Psoas muscle (tissue), 8 donors: ENCODE data around the gene DNAJB1. TPM values are rescaled to one million over a fixed set of nuclear protein-coding genes. Genes with fewer than 3 reads are reported as not detected.

Experiments used
- ATAC-seq, 4 donors: fragments of 200-7000 bp; cut with Tn5 transposase; one replicate each; pipeline ENCODE4 v1.9.1; 2020; ENCODE audit warnings: moderate library complexity in 3 of 4, mild to moderate bottlenecking in 2 of 4
- DNase-seq, 2 donors: peaks; one replicate each; pipeline ENCODE4 v3.0.0-alpha.2; 2020
- H3K27ac ChIP-seq: fragments of 200-600 bp; one replicate; pipeline ENCODE4 v1.8.0; 2022
- H3K27me3 ChIP-seq, 3 donors: fragments of 200-600 bp in 1 of 3; one replicate each; pipeline versions ENCODE4 v1.6.1 to v1.8.0; 2013 to 2022; ENCODE audit warnings: low read length in 2 of 3, mild to moderate bottlenecking in 2 of 3, moderate library complexity in 1 of 3; ENCODE audit not compliant: insufficient read depth in 3 of 3
- H3K36me3 ChIP-seq, 2 donors: fragments of 200-600 bp in 1 of 2; one replicate each; pipeline versions ENCODE4 v1.6.1 to v1.8.0; 2013 to 2022; ENCODE audit warnings: low read depth in 1 of 2, mild to moderate bottlenecking in 1 of 2, moderate library complexity in 1 of 2; ENCODE audit not compliant: insufficient read depth in 1 of 2
- H3K4me1 ChIP-seq: fragments of 200-600 bp; one replicate; pipeline ENCODE4 v1.8.0; 2022
- H3K4me3 ChIP-seq: fragments of 200-600 bp; one replicate; pipeline ENCODE4 v1.8.0; 2022; ENCODE audit warnings: mild to moderate bottlenecking
- H3K9me3 ChIP-seq: fragments of 200-600 bp; one replicate; pipeline ENCODE4 v1.8.0; 2022
- WGBS, 3 donors: extraction: QIAGEN DNeasy Blood & Tissue Kit; methylation state at CpG; one replicate each; pipeline versions ENCODE4 v1.1.6 to v1.1.7; 2013; 5-methylcytosine and 5-hydroxymethylcytosine counted together
- intact Hi-C, 2 donors: fragments of 100-400 bp; cut with DNase I; formaldehyde crosslinking; loops; one replicate each; pipeline versions ENCODE4 v1.11.0 to v1.14.2; 2022
- polyA plus RNA-seq, 3 donors: library from polyadenylated mRNA; stranded (reverse); fragments of 200-250 nt; gene quantifications; one replicate each; pipeline ENCODE4 v1.2.3, GENCODE V29; 2013
- total RNA-seq, 4 donors: library from RNA; stranded (reverse); fragmentation: NEBNext Ultra II Directional in 2 of 4; extraction: Animal tissue kit (Norgen Biotek cat#: 25700) in 2 of 4; gene quantifications; one replicate each; pipeline versions ENCODE4 v1.2.1 to v1.2.4, GENCODE V29; 2021 to 2023
- TF ChIP-seq, protein P1 (sequence below): fragments of 200-600 bp; IDR thresholded peaks from one replicate; pipeline ENCODE4 v1.8.0; 2022; ENCODE audit warnings: antibody characterized with exemption
- donor health status: healthy with polysubstance abuse.
- donor health status: DM: no; HTN: no; CAD: no; lungs with moderate emphysema.
- donor health status: Bipolar disorder and iron deficiency.
- donor health status: healthy.
- donor health status: DM: yes; HTN: yes; CAD: no.
- donor health status: DM: no; HTN: no; CAD: no.
- donor health status: DM: no; HTN: no; CAD: no.
- donor health status: DM: yes; HTN: yes; CAD: no.

DNAJB1 gene
- total and polyA plus RNA-seq, 7 donors, result 20.8 to 105 (median 32.6) TPM

DNA sequence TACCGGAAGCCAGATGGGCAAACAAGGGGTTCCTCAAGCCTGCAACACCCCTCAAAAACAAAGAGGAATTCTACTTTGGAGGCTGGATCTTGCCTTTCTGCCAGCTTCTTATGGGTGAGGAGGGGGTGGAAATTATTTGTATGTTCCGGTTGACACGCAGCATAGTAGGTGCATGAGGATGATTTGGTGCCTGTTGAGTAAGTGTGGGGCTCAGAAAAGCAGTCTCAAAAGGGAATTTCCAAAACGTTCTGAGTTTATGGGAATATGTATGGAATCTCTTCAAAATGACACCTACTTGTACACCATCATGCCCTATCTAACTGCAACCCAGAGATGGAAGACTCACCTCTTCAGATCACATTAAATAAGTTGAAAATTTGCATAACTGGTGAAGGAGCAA is 8.2 kb upstream of the DNAJB1 start:
- no peaks in the 10 kb centered on the region for H3K9me3 ChIP-seq
- intact Hi-C loops, result no loop called here
- TF ChIP-seq, protein P1, sequence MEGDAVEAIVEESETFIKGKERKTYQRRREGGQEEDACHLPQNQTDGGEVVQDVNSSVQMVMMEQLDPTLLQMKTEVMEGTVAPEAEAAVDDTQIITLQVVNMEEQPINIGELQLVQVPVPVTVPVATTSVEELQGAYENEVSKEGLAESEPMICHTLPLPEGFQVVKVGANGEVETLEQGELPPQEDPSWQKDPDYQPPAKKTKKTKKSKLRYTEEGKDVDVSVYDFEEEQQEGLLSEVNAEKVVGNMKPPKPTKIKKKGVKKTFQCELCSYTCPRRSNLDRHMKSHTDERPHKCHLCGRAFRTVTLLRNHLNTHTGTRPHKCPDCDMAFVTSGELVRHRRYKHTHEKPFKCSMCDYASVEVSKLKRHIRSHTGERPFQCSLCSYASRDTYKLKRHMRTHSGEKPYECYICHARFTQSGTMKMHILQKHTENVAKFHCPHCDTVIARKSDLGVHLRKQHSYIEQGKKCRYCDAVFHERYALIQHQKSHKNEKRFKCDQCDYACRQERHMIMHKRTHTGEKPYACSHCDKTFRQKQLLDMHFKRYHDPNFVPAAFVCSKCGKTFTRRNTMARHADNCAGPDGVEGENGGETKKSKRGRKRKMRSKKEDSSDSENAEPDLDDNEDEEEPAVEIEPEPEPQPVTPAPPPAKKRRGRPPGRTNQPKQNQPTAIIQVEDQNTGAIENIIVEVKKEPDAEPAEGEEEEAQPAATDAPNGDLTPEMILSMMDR, result no peak
- no peak overlapping the region for H3K27ac ChIP-seq
- no peaks in the 10 kb centered on the region for H3K27me3 ChIP-seq
- WGBS, 3 donors, result 70 to 74% (median 72%) methylated on average over 4 of the region's 4 CpGs
- H3K4me3 ChIP-seq, result no peak overlapping the region
- peaks cover 3 to 29% of the 10 kb centered on the region in 2 donors for H3K36me3 ChIP-seq
- peaks cover 10% of the 10 kb centered on the region for H3K4me1 ChIP-seq
- no peak for DNase-seq
- ATAC-seq, result no peak

DNA sequence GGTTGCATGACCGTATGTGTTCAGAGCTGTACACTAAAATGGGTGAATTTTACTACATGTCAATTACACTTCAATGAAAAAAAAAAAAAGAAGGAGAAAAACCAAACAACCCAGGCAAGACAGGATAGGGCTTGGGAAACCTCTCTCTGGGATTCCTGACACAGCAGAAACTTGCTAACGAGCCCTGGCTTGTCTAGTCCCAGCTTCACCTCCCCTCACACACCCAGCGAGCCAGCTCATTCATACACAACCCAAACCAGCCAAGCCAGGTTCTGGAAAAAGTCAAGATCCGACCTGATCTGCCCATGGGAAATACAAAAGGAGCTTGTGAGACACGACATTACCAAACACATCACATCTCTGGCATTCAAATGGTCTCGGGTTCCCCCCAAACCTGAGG is 7.5 kb upstream of the DNAJB1 start:
- peaks cover 6% of the 10 kb centered on the region for H3K4me1 ChIP-seq
- WGBS, 3 donors, result 66 to 73% (median 69%) methylated on average over 6 of the region's 6 CpGs
- ATAC-seq (no peak), DNase-seq (no peak)
- H3K4me3 ChIP-seq, result no peak overlapping the region
- H3K9me3 ChIP-seq, result no peaks in the 10 kb centered on the region
- H3K27me3 ChIP-seq, result no peaks in the 10 kb centered on the region
- intact Hi-C loops, result no loop called here
- peaks cover 3 to 29% of the 10 kb centered on the region in 2 donors for H3K36me3 ChIP-seq
- TF ChIP-seq, protein P1, result no peak
- no peak overlapping the region for H3K27ac ChIP-seq

DNA sequence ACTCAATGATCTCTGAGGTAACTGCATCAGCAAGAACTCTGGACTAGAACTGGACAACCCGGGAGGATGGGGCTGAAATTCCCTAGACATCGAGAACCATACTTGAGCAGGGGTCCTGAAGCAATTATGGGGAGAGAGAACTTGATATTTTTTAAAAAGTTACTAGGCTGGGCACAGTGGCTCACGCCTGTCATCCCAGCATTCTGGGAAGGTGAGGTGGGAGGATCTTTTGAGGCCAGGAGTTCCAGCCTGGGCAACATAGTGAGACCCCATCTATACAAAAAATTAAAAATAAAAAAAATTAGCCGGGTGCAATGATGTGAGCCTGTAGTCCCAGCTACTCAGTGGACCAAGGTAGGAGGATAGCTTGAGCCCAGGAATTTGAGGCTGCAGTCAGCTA is 2.3 kb upstream of the DNAJB1 start:
- intact Hi-C loops, result no loop called here
- H3K27ac ChIP-seq, result peak overlapping the region; percentile 98
- peaks cover 20% of the 10 kb centered on the region for H3K4me1 ChIP-seq
- no peak for DNase-seq
- no peak overlapping the region for H3K4me3 ChIP-seq
- peaks cover 0 to 24% of the 10 kb centered on the region in 2 donors for H3K36me3 ChIP-seq
- H3K9me3 ChIP-seq, result no peaks in the 10 kb centered on the region
- TF ChIP-seq, protein P1, result no peak
- ATAC-seq, result no peak
- WGBS, 3 donors, result 79 to 87% (median 84%) methylated on average over 4 of the region's 4 CpGs
- H3K27me3 ChIP-seq, result no peaks in the 10 kb centered on the region

DNA sequence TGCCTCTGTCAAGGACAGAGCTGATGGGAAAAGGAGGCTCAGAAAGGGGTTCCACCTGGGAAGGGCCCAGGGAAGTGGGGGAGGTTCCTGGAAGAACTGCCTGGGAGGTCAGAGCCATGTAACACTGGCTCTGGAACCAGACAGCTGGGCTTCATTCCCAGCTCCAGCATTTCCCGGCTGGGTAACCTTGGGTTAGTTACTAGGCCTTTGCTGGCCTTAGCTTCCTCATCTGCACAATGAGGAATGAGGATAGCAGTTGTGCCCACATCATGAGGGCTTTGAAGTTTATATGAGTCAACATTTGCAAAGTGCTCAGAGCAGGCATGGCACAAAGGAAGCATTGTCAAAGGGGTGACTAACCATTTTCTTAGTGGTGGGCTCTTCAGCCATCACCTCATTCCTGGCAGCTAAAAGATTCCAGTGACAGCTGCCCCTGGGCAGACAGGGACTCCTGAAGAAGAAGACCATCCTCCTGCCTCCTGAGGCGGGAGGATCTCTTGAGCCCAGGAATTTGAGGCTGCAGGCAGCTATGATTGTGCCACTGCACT is 1.7 kb upstream of the DNAJB1 start:
- no peaks in the 10 kb centered on the region for H3K27me3 ChIP-seq
- WGBS, 3 donors, result 17 to 38% (median 23%) methylated on average over 2 of the region's 2 CpGs
- peaks cover 5 to 31% of the 10 kb centered on the region in 2 donors for H3K36me3 ChIP-seq
- no peak for DNase-seq
- H3K4me3 ChIP-seq, result no peak overlapping the region
- no peaks in the 10 kb centered on the region for H3K9me3 ChIP-seq
- H3K27ac ChIP-seq, result peak overlapping the region; percentile 98
- TF ChIP-seq, protein P1, result no peak
- peak in 1 of 4 donors; percentile 20 for ATAC-seq
- H3K4me1 ChIP-seq, result peaks cover 26% of the 10 kb centered on the region
- intact Hi-C loops, result loop anchor here in 1 of 2 donors (5.0 kb wide), 1 partner anchor 42 kb away; no protein-coding TSS in a partner anchor
